WI38 (cell line): ENCODE measurements around the gene GMPR2.

ENCODE experiments used
- H3K4me3 ChIP-seq: 2 replicates; pipeline ENCODE4 v1.5.1; 2011; ENCODE audit warnings: low read depth, mild to moderate bottlenecking, control low read depth, low read length
- CTCF ChIP-seq: IDR thresholded peaks from 2 replicates; pipeline ENCODE4 v1.5.1; 2012; ENCODE audit warnings: low read depth, mild to moderate bottlenecking, control low read depth, low read length

Gene GMPR2

GRCh38 chr14:24272467-24272866 lies 39.7 kb downstream of the GMPR2 start:
- H3K4me3 ChIP-seq = no peak overlapping the region
- TF ChIP-seq CTCF = no peak

GRCh38 chr14:24273422-24273998 lies 40.8 kb downstream of the GMPR2 start:
- TF ChIP-seq CTCF = no peak
- no peak overlapping the region for H3K4me3 ChIP-seq

- no peak for TF ChIP-seq CTCF
- no peak overlapping the region for H3K4me3 ChIP-seq
These were observed 41.4 kb downstream of the GMPR2 start for GRCh38 chr14:24274101-24274543.

GRCh38 chr14:24277071-24277470 lies 44.3 kb downstream of the GMPR2 start:
- H3K4me3 ChIP-seq = no peak overlapping the region

GRCh38 chr14:24277606-24278321 lies 45.0 kb downstream of the GMPR2 start:
- no peak overlapping the region for H3K4me3 ChIP-seq
- TF ChIP-seq CTCF = no peak

More at GRCh38 chr14:24277071-24277470, 44.3 kb downstream of the GMPR2 start:
- TF ChIP-seq CTCF = no peak

- TF ChIP-seq CTCF = no peak
- no peak overlapping the region for H3K4me3 ChIP-seq
These were observed 45.7 kb downstream of the GMPR2 start for GRCh38 chr14:24278424-24278823.
